CD4-positive, alpha-beta T cell (primary cell): Measurements from ENCODE around the gene TAGLN2. TPM values are rescaled to one million over a fixed set of nuclear protein-coding genes. Genes with fewer than 3 reads are reported as not detected.

ENCODE experiments used
- ATAC-seq: fragments of 200-7000 bp; cut with Tn5 transposase; one replicate; pipeline ENCODE4 v1.10.0; 2022; ENCODE audit warnings: mild to moderate bottlenecking; ENCODE audit not compliant: poor library complexity
- CTCF ChIA-PET: fragments of 350-600 bp; sonication (Branson Sonifier 250); formaldehyde crosslinking; loops from one replicate; lab custom pipeline; 2021; ENCODE audit warnings: antibody characterized with exemption, inconsistent platforms; lab: Charles Lee
- POLR2A ChIA-PET: fragments of 350-600 bp; sonication (Branson Sonifier 250); formaldehyde crosslinking; loops from one replicate; lab custom pipeline; 2021; ENCODE audit warnings: antibody characterized with exemption, inconsistent platforms; lab: Charles Lee
- DNase-seq, 14 experiments: peaks; one replicate each; pipeline ENCODE4 v3.0.0-alpha.2; 2013 to 2020; ENCODE audit warnings: mixed read lengths in 2 of 14
- H3K27ac ChIP-seq, 2 donors: one replicate each; pipeline versions ENCODE4 v1.5.1 to v1.7.0; 2013; ENCODE audit warnings: low read length in 2 of 2, low read depth in 1 of 2, mild to moderate bottlenecking in 1 of 2
- H3K27me3 ChIP-seq, 2 experiments: 1 replicate in 1 of 2; 2 replicates in 1 of 2; pipeline versions ENCODE4 v1.6.1 to v1.7.0; 2013; ENCODE audit warnings: low read length in 2 of 2, control low read depth in 1 of 2, mild to moderate bottlenecking in 1 of 2, moderate library complexity in 1 of 2; ENCODE audit not compliant: insufficient read depth in 2 of 2, control insufficient read depth in 1 of 2
- H3K36me3 ChIP-seq: one replicate; pipeline ENCODE4 v1.6.1; 2013; ENCODE audit warnings: low read length, control low read depth; ENCODE audit not compliant: insufficient read depth
- H3K4me1 ChIP-seq: one replicate; pipeline ENCODE4 v1.6.1; 2013; ENCODE audit warnings: low read length, control low read depth; ENCODE audit not compliant: insufficient read depth
- H3K4me3 ChIP-seq: one replicate; pipeline ENCODE4 v1.5.1; 2013; ENCODE audit warnings: mild to moderate bottlenecking, low read length, moderate library complexity
- H3K9me3 ChIP-seq, 2 experiments: 1 replicate in 1 of 2; 2 replicates in 1 of 2; pipeline versions ENCODE4 v1.6.1 to v1.7.0; 2013; ENCODE audit warnings: low read length in 2 of 2, mild to moderate bottlenecking in 2 of 2, control low read depth in 1 of 2, moderate library complexity in 1 of 2; ENCODE audit not compliant: control insufficient read depth in 1 of 2, insufficient read depth in 1 of 2
- H3K27ac Mint-ChIP-seq: one replicate; pipeline ENCODE4 v1.8.0; 2020; ENCODE audit warnings: mixed read lengths
- H3K27me3 Mint-ChIP-seq: one replicate; pipeline ENCODE4 v1.8.0; 2021; ENCODE audit warnings: mixed read lengths
- H3K36me3 Mint-ChIP-seq: one replicate; pipeline ENCODE4 v1.8.0; 2021; ENCODE audit warnings: low read depth, mixed read lengths
- H3K4me1 Mint-ChIP-seq: one replicate; pipeline ENCODE4 v1.8.0; 2021; ENCODE audit warnings: low read depth, mixed read lengths
- H3K4me3 Mint-ChIP-seq: one replicate; pipeline ENCODE4 v1.8.0; 2020; ENCODE audit warnings: mild to moderate bottlenecking, mixed read lengths
- H3K9me3 Mint-ChIP-seq: one replicate; pipeline ENCODE4 v1.8.0; 2020; ENCODE audit warnings: mixed read lengths
- intact Hi-C, 2 experiments: fragments of 100-400 bp; cut with DNase I in 1 of 2; cut with micrococcal nuclease in 1 of 2; formaldehyde crosslinking; loops; one replicate each; pipeline versions ENCODE4 v1.15.1 to v1.9.0; 2023 to 2025; cut with DNase I, micrococcal nuclease
- total RNA-seq, 174 experiments: library from RNA in 2 of 174; stranded (reverse) in 2 of 174; gene quantifications; one replicate each; pipeline ENCODE4 v1.2.3 and lab custom pipeline; 2021 to 2026
- TF ChIP-seq, protein P1 (sequence below): fragments of 200-600 bp; IDR thresholded peaks from one replicate; pipeline ENCODE4 v1.8.0; 2022; ENCODE audit warnings: antibody characterized with exemption, mild to moderate bottlenecking

Gene TAGLN2
- total RNA-seq, 2 experiments from 2014 or later: 301 to 311 TPM

DNA sequence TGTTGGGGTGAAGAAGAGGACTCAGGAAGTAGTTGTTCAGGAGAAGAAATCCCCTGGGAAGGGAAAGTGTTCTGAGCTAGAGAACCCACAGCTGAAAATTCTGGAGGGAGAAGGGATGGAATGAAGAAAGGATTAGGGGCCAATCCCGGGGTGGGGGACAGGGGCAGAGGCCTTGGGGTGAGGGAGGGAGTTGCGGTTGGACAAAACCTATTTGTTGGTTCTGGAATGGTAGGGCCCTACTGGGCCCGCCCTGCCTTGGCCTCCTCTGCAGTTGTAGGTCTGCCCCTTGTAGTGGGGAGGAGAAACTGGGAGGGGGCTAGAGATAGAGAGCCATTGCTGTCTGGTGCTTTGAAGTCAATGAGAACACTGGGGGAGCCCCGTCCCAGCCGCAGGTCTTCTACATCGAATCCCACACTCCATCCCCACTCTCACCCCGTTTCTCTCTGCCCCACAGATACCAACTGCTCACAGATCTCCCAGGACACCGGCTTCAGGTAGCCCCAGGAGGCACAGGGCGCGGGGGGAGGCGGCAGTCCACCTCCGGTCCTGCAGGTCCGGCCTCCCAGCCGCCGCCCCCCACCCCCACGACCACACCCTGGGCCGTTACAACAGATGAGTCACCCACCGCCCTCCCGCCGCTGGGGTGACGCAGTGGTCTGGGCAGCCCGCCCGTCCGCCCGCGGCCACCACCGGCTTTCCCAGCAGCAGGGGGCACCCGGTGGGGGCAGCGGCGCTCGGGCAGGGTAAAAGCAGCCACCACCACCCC is 1.1 kb downstream of the TAGLN2 start:
- H3K9me3 Mint-ChIP-seq: no peaks in the 10 kb centered on the region
- TF ChIP-seq, protein P1, sequence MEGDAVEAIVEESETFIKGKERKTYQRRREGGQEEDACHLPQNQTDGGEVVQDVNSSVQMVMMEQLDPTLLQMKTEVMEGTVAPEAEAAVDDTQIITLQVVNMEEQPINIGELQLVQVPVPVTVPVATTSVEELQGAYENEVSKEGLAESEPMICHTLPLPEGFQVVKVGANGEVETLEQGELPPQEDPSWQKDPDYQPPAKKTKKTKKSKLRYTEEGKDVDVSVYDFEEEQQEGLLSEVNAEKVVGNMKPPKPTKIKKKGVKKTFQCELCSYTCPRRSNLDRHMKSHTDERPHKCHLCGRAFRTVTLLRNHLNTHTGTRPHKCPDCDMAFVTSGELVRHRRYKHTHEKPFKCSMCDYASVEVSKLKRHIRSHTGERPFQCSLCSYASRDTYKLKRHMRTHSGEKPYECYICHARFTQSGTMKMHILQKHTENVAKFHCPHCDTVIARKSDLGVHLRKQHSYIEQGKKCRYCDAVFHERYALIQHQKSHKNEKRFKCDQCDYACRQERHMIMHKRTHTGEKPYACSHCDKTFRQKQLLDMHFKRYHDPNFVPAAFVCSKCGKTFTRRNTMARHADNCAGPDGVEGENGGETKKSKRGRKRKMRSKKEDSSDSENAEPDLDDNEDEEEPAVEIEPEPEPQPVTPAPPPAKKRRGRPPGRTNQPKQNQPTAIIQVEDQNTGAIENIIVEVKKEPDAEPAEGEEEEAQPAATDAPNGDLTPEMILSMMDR: no peak
- intact Hi-C loops: loop anchor here (2.0 to 10.0 kb wide), 3 partner anchors 33 to 361 kb away; partner anchors contain the start of gene PEX19 (in 1 of the 2)
- Histone ChIP-seq H3K27ac (peak overlapping the region; percentile 99 to 100), H3K27me3 (no peaks in the 10 kb centered on the region), H3K36me3 (peaks cover 39% of the 10 kb centered on the region), H3K4me3 (peak overlapping the region; percentile 98), H3K4me1 (peaks cover 61% of the 10 kb centered on the region), H3K9me3 (no peaks in the 10 kb centered on the region)
- H3K4me3 Mint-ChIP-seq: peak overlapping the region; percentile 94
- DNase-seq: peak in 13 of 14 experiments; percentile 33 to 93 (median 62)
- CTCF ChIA-PET: interaction anchor here (0.9 to 4.5 kb wide), 5 partner anchors 21 to 144 kb away, joined by 3 to 27 read pairs (median 7); partner anchors contain the start of genes DUSP23 and IGSF9
- ATAC-seq: peak; percentile 55
- POLR2A ChIA-PET: interaction anchor here (0.8 to 3.5 kb wide), 23 partner anchors 9 to 1825 kb away, joined by 3 to 18 read pairs (median 4); partner anchors contain the start of genes DCAF8, DUSP12, DUSP23 and IGSF8
- H3K27ac Mint-ChIP-seq: peak overlapping the region; percentile 94
- no peaks in the 10 kb centered on the region for H3K27me3 Mint-ChIP-seq
- H3K36me3 Mint-ChIP-seq: peaks cover 58% of the 10 kb centered on the region
- H3K4me1 Mint-ChIP-seq: peaks cover 44% of the 10 kb centered on the region

DNA sequence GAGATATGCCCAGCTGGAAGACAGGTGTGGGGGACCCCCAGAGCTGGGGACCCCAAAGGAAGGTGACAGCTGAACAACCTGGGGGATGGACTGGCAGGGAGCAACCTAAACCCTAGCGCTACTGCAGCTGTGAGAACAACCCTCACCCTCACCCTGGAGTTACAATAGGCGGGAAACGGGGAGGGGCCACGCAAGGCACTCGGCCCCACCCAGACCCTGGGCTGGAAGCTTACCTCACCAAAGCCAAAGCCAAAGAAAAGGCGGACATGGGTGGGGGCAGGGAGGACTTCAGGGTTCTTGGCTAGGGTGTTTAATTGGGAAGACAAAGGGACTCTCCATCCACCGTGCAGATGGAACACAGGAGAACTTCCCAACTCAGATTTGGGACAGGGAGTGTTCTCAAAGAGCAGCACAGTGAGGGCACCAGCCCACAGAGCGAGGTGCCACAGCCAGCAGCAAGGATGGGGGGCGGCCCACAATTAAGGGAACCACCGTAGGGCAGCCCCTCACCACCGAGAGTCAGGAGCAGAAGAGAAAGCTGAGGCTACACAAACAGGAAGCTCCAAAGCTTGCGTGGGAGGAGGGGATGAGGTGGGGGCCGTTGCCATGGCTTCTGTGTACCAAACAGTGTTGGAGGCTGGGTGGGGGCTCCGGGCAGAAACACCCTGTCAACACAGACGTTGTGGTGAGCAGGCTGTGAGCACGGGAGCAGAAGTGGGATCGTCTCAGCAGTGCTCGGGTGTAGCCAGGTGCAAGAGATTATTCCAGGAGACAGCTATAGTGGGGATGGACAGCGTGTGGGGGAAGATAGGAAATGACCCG is 1.9 kb downstream of the TAGLN2 start:
- intact Hi-C loops: loop anchor here (2.0 to 10.0 kb wide), 4 partner anchors 31 to 361 kb away; partner anchors contain the start of gene PEX19 (in 1 of the 2)
- ChIA-PET POLR2A (interaction anchor here (0.7 to 3.5 kb wide), 20 partner anchors 8 to 1826 kb away, joined by 3 to 18 read pairs (median 4); partner anchors contain the start of genes DCAF8, DUSP12, DUSP23 and IGSF8), CTCF (interaction anchor here (0.7 to 4.5 kb wide), 7 partner anchors 16 to 329 kb away, joined by 3 to 27 read pairs (median 5); partner anchors contain the start of genes DUSP23 and IGSF9)
- H3K4me3 ChIP-seq: peak overlapping the region; percentile 98
- Mint-ChIP-seq H3K9me3 (no peaks in the 10 kb centered on the region), H3K4me1 (peaks cover 45% of the 10 kb centered on the region), H3K36me3 (peaks cover 66% of the 10 kb centered on the region), H3K4me3 (peak overlapping the region; percentile 94), H3K27me3 (no peaks in the 10 kb centered on the region), H3K27ac (peak overlapping the region; percentile 94)
- H3K27me3 ChIP-seq: no peaks in the 10 kb centered on the region
- peak overlapping the region; percentile 99 to 100 for H3K27ac ChIP-seq
- ATAC-seq: peak; percentile 64
- TF ChIP-seq, protein P1: no peak
- H3K4me1 ChIP-seq: peaks cover 69% of the 10 kb centered on the region
- peaks cover 47% of the 10 kb centered on the region for H3K36me3 ChIP-seq
- DNase-seq: peak; percentile 73 to 98 (median 88)
- H3K9me3 ChIP-seq: no peaks in the 10 kb centered on the region
